Sigmoid colon (tissue), 4 donors: Measurements from ENCODE around the gene LYSMD1.

Experiments used
- EP300 ChIP-seq, 4 donors: sonication (generic); formaldehyde crosslinking; IDR thresholded peaks; one replicate each; pipeline ENCODE4 v1.6.1; 2017; ENCODE audit warnings: antibody characterized with exemption in 4 of 4
- POLR2A ChIP-seq, 2 donors: fragments of 450-650 bp; IDR thresholded peaks; one replicate each; pipeline ENCODE4 v1.6.1; 2016; ENCODE audit warnings: antibody characterized with exemption in 2 of 2, mild to moderate bottlenecking in 2 of 2, moderate library complexity in 2 of 2
- POLR2AphosphoS5 ChIP-seq, 4 donors: sonication (generic); formaldehyde crosslinking; IDR thresholded peaks; one replicate each; pipeline ENCODE4 v1.6.1; 2017; ENCODE audit warnings: antibody characterized with exemption in 4 of 4
- TF ChIP-seq, protein P1 (sequence below), 4 experiments: fragments of 450-650 bp in 3 of 4; fragments of 200-600 bp in 1 of 4; IDR thresholded peaks; one replicate each; pipeline ENCODE4 v1.5.1; 2016 to 2019; ENCODE audit warnings: antibody characterized with exemption in 4 of 4, mild to moderate bottlenecking in 3 of 4, moderate library complexity in 2 of 4

- TF ChIP-seq, protein P1, sequence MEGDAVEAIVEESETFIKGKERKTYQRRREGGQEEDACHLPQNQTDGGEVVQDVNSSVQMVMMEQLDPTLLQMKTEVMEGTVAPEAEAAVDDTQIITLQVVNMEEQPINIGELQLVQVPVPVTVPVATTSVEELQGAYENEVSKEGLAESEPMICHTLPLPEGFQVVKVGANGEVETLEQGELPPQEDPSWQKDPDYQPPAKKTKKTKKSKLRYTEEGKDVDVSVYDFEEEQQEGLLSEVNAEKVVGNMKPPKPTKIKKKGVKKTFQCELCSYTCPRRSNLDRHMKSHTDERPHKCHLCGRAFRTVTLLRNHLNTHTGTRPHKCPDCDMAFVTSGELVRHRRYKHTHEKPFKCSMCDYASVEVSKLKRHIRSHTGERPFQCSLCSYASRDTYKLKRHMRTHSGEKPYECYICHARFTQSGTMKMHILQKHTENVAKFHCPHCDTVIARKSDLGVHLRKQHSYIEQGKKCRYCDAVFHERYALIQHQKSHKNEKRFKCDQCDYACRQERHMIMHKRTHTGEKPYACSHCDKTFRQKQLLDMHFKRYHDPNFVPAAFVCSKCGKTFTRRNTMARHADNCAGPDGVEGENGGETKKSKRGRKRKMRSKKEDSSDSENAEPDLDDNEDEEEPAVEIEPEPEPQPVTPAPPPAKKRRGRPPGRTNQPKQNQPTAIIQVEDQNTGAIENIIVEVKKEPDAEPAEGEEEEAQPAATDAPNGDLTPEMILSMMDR (IDR thresholded peaks at IDR 0.05), result no peak
- TF ChIP-seq POLR2A (IDR thresholded peaks at IDR 0.05) (no peak), EP300 (IDR thresholded peaks at IDR 0.05) (no peak), POLR2AphosphoS5 (IDR thresholded peaks at IDR 0.05) (no peak)
These were observed 31.3 kb downstream of the LYSMD1 start for GRCh38 chr1:151134396-151134795.
